Neuron (in vitro differentiated cells): ENCODE results near the gene PIWIL1.

Experiments
- H2AFZ ChIP-seq: one replicate; pipeline ENCODE4 v1.6.1; 2013; ENCODE audit warnings: low read depth, mild to moderate bottlenecking, inconsistent platforms, low read length, moderate library complexity
- H3K27me3 ChIP-seq: one replicate; pipeline ENCODE4 v1.6.1; 2013; ENCODE audit warnings: low read length; ENCODE audit not compliant: insufficient read depth
- H3K36me3 ChIP-seq: one replicate; pipeline ENCODE4 v1.6.1; 2013; ENCODE audit warnings: low read length; ENCODE audit not compliant: insufficient read depth
- H3K4me1 ChIP-seq: one replicate; pipeline ENCODE4 v1.6.1; 2013; ENCODE audit warnings: low read length; ENCODE audit not compliant: insufficient read depth
- H3K4me3 ChIP-seq: 2 replicates; pipeline ENCODE4 v1.5.1; 2013; ENCODE audit warnings: mild to moderate bottlenecking, low read length, moderate library complexity
- H3K9me3 ChIP-seq: one replicate; pipeline ENCODE4 v1.6.1; 2013; ENCODE audit warnings: low read length

The PIWIL1 gene

GRCh38 chr12:130367523-130367922, 29.8 kb downstream of the PIWIL1 start:
- H3K9me3 ChIP-seq = no peaks in the 10 kb centered on the region
- no peak overlapping the region for H2AFZ ChIP-seq
- H3K4me3 ChIP-seq = no peak overlapping the region
- H3K36me3 ChIP-seq = no peaks in the 10 kb centered on the region
- peaks cover 5% of the 10 kb centered on the region for H3K27me3 ChIP-seq
- no peaks in the 10 kb centered on the region for H3K4me1 ChIP-seq

- Histone ChIP-seq H3K4me3 (no peak overlapping the region), H3K27me3 (peaks cover 5% of the 10 kb centered on the region), H3K4me1 (no peaks in the 10 kb centered on the region), H3K36me3 (no peaks in the 10 kb centered on the region), H2AFZ (no peak overlapping the region), H3K9me3 (no peaks in the 10 kb centered on the region)
Observed at GRCh38 chr12:130369816-130370215, 32.1 kb downstream of the PIWIL1 start.

- H3K9me3 ChIP-seq = no peaks in the 10 kb centered on the region
- no peaks in the 10 kb centered on the region for H3K36me3 ChIP-seq
- no peak overlapping the region for H3K4me3 ChIP-seq
- no peaks in the 10 kb centered on the region for H3K4me1 ChIP-seq
- peaks cover 5% of the 10 kb centered on the region for H3K27me3 ChIP-seq
- no peak overlapping the region for H2AFZ ChIP-seq
Observed at GRCh38 chr12:130371296-130371695, 33.6 kb downstream of the PIWIL1 start.

DNA sequence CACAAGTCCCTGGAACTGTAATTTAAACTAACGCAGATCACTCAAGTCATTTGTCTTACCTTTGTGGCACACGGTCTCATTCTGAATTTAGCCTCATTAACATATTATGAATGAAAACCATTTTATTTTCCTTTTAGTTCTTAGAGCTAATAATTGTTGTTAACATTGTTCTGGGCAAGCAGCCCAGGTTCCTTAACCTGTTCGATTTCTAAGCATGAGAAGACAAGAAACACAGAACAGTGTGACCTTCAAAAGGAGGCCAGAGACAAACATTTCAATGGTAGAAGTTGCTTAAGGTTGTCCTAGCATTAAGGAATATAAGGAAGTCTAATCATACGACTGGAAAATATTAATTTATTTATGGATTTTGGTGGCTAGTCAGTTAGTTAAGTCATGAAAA, 35.2 kb downstream of the PIWIL1 start:
- no peaks in the 10 kb centered on the region for H3K4me1 ChIP-seq
- no peak overlapping the region for H3K4me3 ChIP-seq
- H3K9me3 ChIP-seq = no peaks in the 10 kb centered on the region
- H2AFZ ChIP-seq = no peak overlapping the region
- no peaks in the 10 kb centered on the region for H3K36me3 ChIP-seq
- H3K27me3 ChIP-seq = peaks cover 9% of the 10 kb centered on the region

DNA sequence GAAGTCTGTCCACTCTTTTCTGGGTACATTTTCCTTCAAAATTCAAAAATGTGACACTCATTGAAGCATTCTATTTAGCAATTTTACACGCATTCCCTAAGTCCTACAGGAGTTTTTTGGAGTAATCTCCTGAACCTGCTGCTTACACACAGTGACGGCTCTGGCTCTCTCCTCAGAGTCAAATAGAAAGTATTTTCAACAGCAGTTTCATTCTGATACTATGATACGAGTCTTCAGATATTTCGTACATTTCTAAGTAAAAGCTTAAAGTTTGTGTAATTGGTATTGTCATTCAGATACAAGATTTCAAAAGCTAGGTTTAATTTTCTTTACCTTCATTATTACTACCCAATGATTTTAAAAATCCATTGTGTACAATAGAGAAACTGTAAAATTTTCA, 36.4 kb downstream of the PIWIL1 start:
- Histone ChIP-seq H3K27me3 (peaks cover 9% of the 10 kb centered on the region), H3K9me3 (no peaks in the 10 kb centered on the region), H3K4me1 (no peaks in the 10 kb centered on the region), H3K36me3 (no peaks in the 10 kb centered on the region), H2AFZ (no peak overlapping the region), H3K4me3 (no peak overlapping the region)

DNA sequence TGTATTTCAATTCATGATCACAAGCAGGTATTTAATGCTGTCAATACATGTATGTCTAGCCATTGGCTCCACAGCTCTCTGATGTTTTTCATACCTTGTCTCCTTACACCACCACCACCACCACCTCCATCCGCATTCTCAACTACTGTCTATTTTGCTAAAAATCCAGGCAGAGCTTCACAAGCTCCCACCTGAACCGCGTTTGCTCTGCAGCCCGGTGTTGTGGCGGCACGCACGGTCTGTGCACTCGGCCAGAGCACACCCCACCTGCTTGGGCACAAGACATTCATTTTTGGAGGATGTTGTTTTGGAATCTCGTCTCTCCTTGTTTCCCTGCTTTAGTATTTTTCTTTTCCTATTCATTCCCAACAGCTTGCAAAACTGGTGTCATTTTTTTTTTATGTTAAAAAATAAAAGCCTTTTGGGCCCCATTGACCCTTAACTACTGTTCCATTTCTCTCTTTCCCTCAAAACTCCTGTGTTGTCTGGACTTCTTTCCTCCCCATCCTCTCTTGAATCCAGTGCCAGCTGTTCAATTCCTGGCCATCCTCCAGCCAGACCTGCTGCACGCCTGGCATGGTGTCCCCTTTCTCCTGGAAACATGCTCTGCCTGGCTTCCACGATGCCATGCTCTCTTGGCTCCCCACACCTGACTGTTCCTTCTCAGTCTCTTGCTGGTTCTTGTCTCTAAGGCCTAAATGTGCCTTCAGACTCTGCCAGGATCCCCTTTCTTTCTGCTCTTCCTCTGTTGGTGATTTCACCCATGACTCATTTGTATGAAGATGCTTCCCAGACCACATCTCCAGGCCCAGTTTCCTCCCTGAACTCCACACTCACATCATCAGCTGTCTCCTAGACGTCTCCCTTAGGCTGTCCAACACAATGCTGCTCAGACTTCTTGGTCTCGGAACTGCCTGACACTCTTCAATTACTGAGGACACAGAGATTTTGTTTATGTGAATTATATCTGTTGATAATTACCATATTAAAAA, 37.9 kb downstream of the PIWIL1 start:
- Histone ChIP-seq H3K9me3 (no peaks in the 10 kb centered on the region), H3K4me1 (no peaks in the 10 kb centered on the region), H3K36me3 (no peaks in the 10 kb centered on the region), H2AFZ (no peak overlapping the region), H3K27me3 (peaks cover 9% of the 10 kb centered on the region), H3K4me3 (no peak overlapping the region)

GRCh38 chr12:130382818-130383217, 45.1 kb downstream of the PIWIL1 start:
- Histone ChIP-seq H3K36me3 (no peaks in the 10 kb centered on the region), H2AFZ (no peak overlapping the region), H3K9me3 (no peaks in the 10 kb centered on the region), H3K4me3 (no peak overlapping the region), H3K27me3 (peaks cover under 1% of the 10 kb centered on the region), H3K4me1 (no peaks in the 10 kb centered on the region)

DNA sequence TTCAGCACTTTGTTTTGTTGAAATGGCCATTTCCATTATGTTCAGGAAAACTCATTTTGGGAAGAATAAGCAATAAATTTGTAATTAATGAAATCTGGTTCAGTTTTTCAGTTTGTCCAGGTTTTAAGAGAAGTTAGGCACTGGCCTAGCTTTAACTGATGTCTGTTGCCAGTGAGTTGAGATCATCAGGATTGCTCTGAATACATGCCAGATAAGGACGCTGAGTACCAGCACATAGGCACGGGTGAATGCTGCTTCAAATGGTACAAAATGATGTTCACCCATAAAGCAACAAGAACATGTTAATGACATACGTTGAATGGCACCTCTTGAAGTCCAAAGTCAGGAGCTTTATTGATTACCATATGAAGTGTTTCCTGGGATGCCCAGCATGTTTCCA, 46.5 kb downstream of the PIWIL1 start:
- H2AFZ ChIP-seq = no peak overlapping the region
- H3K36me3 ChIP-seq = no peaks in the 10 kb centered on the region
- no peaks in the 10 kb centered on the region for H3K9me3 ChIP-seq
- H3K27me3 ChIP-seq = no peaks in the 10 kb centered on the region
- H3K4me1 ChIP-seq = no peaks in the 10 kb centered on the region
- no peak overlapping the region for H3K4me3 ChIP-seq

DNA sequence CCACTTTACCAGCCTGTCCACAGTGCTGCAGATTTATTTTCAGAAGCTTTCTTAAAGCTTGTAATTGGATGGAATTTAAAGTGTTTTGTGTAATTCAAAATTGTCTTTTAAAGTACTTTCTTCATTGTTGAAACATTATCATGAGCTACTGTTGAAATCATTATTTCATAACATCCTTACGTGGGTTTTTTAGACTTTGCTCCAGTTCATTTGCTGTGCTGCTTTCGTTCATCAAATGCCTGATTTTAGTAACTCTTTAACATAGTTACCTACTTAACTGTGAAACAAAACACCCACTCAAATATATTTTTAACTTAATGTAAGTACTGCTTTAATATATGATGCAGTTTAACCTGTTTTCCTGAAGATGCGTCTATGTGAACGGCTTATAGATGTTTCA, 47.5 kb downstream of the PIWIL1 start:
- no peaks in the 10 kb centered on the region for H3K36me3 ChIP-seq
- no peaks in the 10 kb centered on the region for H3K9me3 ChIP-seq
- H3K27me3 ChIP-seq = no peaks in the 10 kb centered on the region
- H3K4me1 ChIP-seq = no peaks in the 10 kb centered on the region
- no peak overlapping the region for H3K4me3 ChIP-seq
- H2AFZ ChIP-seq = no peak overlapping the region

DNA sequence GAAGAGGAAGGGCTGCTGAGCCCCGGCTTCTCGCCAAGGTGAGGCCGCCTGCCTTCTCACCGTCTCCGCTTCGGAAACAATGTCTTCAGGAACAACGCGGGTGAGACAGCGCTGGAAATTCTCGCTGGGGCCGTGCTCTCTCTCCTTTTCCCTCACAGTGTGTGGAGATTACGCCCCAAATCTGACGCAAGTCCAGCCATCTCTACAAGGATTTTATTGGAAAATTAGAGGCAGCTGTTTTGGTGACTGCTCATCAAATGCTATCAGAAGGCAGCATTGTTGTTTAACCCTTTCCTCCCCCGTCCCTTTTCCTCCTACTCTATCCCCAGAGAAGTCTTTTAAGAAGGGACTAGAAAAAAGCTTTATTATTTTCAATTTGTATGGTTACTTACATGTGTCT, 53.5 kb downstream of the PIWIL1 start:
- no peaks in the 10 kb centered on the region for H3K4me1 ChIP-seq
- H3K9me3 ChIP-seq = no peaks in the 10 kb centered on the region
- no peak overlapping the region for H3K4me3 ChIP-seq
- H3K36me3 ChIP-seq = no peaks in the 10 kb centered on the region
- no peaks in the 10 kb centered on the region for H3K27me3 ChIP-seq
- H2AFZ ChIP-seq = no peak overlapping the region

GRCh38 chr12:130394906-130395305, 57.2 kb downstream of the PIWIL1 start:
- H3K36me3 ChIP-seq = no peaks in the 10 kb centered on the region
- no peak overlapping the region for H2AFZ ChIP-seq
- no peaks in the 10 kb centered on the region for H3K4me1 ChIP-seq
- no peaks in the 10 kb centered on the region for H3K9me3 ChIP-seq
- H3K27me3 ChIP-seq = no peaks in the 10 kb centered on the region
- no peak overlapping the region for H3K4me3 ChIP-seq

DNA sequence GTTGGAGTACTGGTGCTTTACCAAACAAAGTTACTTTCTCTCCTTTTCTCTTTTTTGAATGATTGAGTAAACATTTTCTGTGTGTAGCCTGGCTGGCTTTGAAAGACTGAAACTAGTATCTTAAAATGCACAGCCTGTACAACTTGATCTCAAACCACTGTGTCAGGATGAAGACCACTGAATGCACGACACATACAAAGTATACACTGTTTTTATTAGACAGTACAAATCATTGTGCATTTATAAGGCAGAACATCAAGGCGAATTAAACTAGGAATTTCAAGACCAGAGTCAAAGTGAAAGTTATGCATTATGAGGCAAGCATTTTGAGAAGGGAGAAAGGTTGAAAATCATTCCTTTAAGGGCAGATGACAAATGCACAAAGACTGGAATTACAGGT, 59.0 kb downstream of the PIWIL1 start:
- no peaks in the 10 kb centered on the region for H3K4me1 ChIP-seq
- no peak overlapping the region for H2AFZ ChIP-seq
- H3K36me3 ChIP-seq = no peaks in the 10 kb centered on the region
- H3K9me3 ChIP-seq = no peaks in the 10 kb centered on the region
- no peak overlapping the region for H3K4me3 ChIP-seq
- H3K27me3 ChIP-seq = no peaks in the 10 kb centered on the region

GRCh38 chr12:130398100-130398848, 60.6 kb downstream of the PIWIL1 start:
- peaks cover 5% of the 10 kb centered on the region for H3K27me3 ChIP-seq
- no peaks in the 10 kb centered on the region for H3K36me3 ChIP-seq
- H2AFZ ChIP-seq = no peak overlapping the region
- no peak overlapping the region for H3K4me3 ChIP-seq
- no peaks in the 10 kb centered on the region for H3K4me1 ChIP-seq
- H3K9me3 ChIP-seq = no peaks in the 10 kb centered on the region
